ENCODE results near the gene CHRNA4.
"Not testable (repeated sequence)": the region's sequence is repeated elsewhere in the genome, so short reads cannot be mapped to it uniquely, and the experiment has no call there.

Gene CHRNA4

GRCh38 chr20:63347950-63348827 lies 13.0 kb downstream of the CHRNA4 start:
- DNase-seq: no peak

- DNase-seq: no peak
These were observed 13.9 kb downstream of the CHRNA4 start for GRCh38 chr20:63347081-63347741.

- DNase-seq: no peak
These were observed 14.7 kb downstream of the CHRNA4 start for GRCh38 chr20:63346131-63347080.

GRCh38 chr20:63345328-63346100 lies 15.6 kb downstream of the CHRNA4 start:
- no peak for DNase-seq

GRCh38 chr20:63344616-63345327 lies 16.4 kb downstream of the CHRNA4 start:
- DNase-seq: no peak

- no peak for DNase-seq
These were observed 17.4 kb downstream of the CHRNA4 start for GRCh38 chr20:63343460-63344445.

- no peak for DNase-seq
These were observed 18.3 kb downstream of the CHRNA4 start for GRCh38 chr20:63342561-63343459.

- DNase-seq: not testable (repeated sequence)
These were observed 20.9 kb downstream of the CHRNA4 start for GRCh38 chr20:63340158-63340688.

- DNase-seq: not testable (repeated sequence)
These were observed 21.7 kb downstream of the CHRNA4 start for GRCh38 chr20:63339154-63340094.

GRCh38 chr20:63337786-63338420 lies 23.2 kb downstream of the CHRNA4 start:
- DNase-seq: no peak

GRCh38 chr20:63336232-63336752 lies 24.9 kb downstream of the CHRNA4 start:
- no peak for DNase-seq

GRCh38 chr20:63335711-63336110 lies 25.4 kb downstream of the CHRNA4 start:
- no peak for DNase-seq

- not testable (repeated sequence) for DNase-seq
These were observed 26.1 kb downstream of the CHRNA4 start for GRCh38 chr20:63335060-63335459.

- DNase-seq: no peak
These were observed 26.8 kb downstream of the CHRNA4 start for GRCh38 chr20:63334356-63334755.

- DNase-seq: no peak
These were observed 27.8 kb downstream of the CHRNA4 start for GRCh38 chr20:63333241-63333836.

- no peak for DNase-seq
These were observed 28.5 kb downstream of the CHRNA4 start for GRCh38 chr20:63332488-63333240.
